NCI-H526 (cell line): ENCODE measurements around the gene XRRA1.
"Not testable (repeated sequence)": the region's sequence is repeated elsewhere in the genome, so short reads cannot be mapped to it uniquely, and the experiment has no call there.

Source experiments
- DNase-seq, 2 experiments: peaks; one replicate each; lab custom pipeline; 2025; lab: John Stamatoyannopoulos, UW

The XRRA1 gene

GRCh38 chr11:74895340-74896116, 53.4 kb downstream of the XRRA1 start:
- DNase-seq, result no peak

DNA sequence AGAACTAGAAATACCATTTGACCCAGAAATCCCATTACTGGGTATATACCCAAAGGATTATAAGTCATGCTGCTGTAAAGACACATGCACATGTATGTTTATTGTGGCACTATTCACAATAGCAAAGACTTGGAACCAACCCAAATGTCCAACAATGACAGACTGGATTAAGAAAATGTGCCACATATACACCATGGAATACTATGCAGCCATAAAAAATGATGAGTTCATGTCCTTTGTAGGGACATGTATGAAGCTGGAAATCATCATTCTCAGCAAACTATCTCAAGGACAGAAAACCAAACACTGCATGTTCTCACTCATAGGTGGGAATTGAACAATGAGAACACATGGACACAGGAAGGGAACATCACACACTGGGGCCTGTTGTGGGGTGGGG, 55.9 kb downstream of the XRRA1 start:
- not testable (repeated sequence) for DNase-seq

DNA sequence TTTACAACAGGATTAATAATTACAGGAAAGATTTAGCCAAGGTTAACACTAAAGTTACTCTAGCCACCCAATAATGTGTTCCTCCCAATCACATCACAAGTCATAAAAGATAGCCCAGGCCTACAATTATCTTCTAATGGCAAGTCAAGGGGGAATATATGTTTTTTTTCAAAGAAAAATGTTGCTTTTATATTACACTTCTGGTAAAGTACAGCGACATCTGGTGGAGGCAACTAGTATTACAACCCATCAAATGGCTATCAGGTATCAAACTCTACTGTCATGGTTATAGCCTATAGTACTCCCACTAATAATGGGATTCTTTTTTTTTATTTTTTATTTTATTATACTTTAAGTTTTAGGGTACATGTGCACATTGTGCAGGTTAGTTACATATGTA, 71.8 kb downstream of the XRRA1 start:
- DNase-seq, result peak in 1 of 2 experiments; percentile 9

GRCh38 chr11:74871037-74871436, 77.9 kb downstream of the XRRA1 start:
- DNase-seq, result no peak

- peak; percentile 36 to 62 for DNase-seq
These were observed 78.4 kb downstream of the XRRA1 start for GRCh38 chr11:74870485-74870884.

GRCh38 chr11:74866557-74866956, 82.3 kb downstream of the XRRA1 start:
- no peak for DNase-seq

DNA sequence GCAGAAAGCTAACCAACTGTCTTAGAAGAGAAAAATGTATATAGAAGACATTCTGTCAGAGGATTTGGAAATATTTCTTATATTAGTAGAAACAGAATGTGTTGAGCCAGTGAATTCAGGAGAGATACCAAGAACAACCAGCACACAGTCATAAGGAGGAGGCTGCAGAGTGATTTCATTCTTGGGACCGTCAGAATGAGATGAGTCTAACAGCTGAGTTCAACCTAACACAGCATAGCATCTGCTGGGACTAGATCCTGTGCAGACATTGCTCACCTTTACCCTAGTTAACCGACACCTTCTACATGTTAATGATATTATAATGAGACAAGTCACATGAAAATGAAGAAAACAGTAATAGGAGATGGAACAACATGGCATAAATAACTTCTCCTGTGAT, 85.5 kb downstream of the XRRA1 start:
- no peak for DNase-seq

- DNase-seq, result no peak
These were observed 88.1 kb downstream of the XRRA1 start for GRCh38 chr11:74860743-74861142.

GRCh38 chr11:74853223-74853622, 95.7 kb downstream of the XRRA1 start:
- no peak for DNase-seq

DNA sequence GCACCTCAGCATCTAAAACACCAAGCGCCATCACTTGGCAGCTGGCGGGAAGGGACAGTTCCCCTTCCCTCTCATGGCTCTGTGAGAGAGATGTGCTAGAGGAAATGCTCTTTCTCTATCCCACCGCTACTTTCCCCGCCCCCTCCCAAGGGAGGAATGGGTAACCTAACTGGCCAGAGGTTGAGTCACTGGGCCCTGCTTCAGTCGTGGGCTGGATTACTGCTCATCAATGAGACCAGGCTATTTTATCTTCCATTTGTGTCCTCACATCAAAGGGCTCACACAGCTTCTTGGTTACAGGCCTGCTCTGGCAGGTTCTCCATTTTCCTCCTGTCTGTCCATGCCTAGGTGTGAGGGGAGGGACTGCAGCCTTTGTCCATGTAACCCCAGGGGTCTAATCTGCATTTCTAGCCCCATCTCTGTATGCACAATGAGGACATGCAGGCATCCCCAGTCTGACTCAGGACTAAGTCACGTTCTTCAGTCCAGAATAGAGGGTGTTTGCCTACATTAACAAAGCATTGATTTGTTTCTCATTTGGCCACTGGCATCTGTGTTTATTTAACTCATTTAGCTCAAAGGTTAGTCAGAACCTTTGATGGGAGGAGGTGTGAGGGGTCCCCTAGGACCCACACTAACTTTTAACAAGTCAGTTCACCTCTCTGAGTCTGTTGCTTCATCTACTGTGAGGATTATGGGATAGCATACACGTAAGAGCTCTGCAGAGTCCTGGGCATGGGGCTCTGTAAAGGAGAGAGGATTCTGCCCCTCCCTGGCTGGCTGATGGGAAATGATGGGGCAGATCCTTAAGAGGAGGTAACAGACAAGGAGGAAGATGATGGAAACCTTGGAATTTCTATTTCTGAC, 99.1 kb downstream of the XRRA1 start:
- no peak for DNase-seq

DNA sequence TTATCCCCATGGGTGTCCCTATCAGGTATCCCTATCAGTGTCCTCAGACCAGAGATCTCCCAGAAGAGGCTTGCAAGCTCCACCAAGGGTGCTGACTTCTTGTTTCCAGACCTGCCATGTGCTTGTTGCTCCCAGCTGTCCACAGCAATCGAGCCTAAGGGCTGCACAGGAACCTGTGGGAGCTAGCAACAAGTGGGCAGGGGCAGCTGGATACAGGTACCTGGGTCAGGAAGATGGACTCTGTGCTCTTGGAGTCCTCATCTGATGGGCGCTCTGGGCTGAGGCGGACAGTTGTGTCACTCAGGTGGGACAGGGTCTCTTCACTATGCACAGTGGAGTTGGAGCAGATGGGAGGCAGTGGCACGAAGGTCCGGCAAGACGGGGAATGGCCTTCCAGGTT, 101.0 kb downstream of the XRRA1 start:
- DNase-seq, result no peak

- no peak for DNase-seq
These were observed 101.5 kb downstream of the XRRA1 start for GRCh38 chr11:74847395-74847794.

GRCh38 chr11:74846770-74847169, 102.1 kb downstream of the XRRA1 start:
- DNase-seq, result no peak

DNA sequence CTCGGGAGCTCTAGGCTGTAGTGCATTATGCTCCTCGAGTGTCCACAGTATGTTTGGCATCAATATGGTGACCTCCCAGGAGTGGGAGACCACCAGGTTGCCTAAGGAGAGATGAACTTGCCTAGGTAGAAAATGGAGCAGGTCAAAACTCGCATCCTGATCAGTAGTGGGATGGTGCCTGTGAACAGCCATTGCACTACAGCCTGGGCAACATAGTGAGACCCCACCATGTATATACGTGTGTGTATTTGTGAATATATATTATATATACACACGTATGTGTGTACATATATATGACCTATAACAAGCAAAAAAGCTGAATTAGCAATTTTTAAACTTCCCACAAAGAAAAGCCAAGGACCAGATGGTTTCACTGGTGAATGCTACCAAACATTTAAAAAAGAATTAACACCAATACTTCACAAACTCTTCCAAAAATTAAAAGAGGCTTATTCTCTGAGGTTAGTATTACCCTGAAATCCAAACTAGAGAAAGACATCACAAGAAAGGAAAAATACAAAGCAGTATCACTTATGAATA, 102.8 kb downstream of the XRRA1 start:
- DNase-seq, result no peak

DNA sequence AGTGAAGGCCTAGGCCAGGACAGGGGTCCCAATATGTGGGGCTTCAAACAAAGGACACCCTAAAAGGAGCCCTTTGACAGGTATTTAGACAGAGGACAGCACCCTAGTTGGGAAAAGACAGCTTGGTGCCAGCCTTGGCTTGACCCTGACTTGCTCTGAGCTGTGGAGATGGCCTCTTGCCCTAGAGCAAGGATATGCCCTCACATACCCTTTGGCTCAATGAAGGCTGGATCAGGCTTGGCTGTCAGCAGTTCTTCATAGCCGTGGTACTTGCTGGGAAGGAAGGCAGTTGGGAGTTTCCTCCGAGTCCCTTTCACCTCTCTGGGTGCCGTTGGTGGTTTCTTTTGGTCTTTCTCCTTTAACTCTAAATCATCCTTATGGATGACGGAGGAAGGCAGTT, 104.0 kb downstream of the XRRA1 start:
- DNase-seq, result no peak

- no peak for DNase-seq
These were observed 104.8 kb downstream of the XRRA1 start for GRCh38 chr11:74844072-74844471.

GRCh38 chr11:74842967-74843366, 105.9 kb downstream of the XRRA1 start:
- no peak for DNase-seq

DNA sequence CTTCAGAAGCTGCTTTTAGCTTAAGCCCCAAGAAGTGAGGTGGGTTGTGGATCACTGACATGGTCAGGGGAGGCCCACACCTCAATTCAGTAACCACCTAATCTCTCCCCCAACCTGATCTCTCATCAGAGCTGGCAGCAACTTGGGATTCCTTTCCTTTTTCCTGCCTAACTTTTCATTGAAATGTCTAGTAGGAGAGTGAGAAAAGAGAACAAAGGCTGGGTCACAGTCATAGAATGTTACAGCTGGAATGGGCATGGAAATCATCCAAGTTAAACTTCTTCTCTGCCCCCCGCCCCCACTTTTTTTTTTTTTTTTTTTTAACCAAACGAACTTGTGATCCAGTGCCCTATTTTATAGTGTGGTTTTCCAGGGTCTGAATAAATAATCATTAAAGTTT, 108.4 kb downstream of the XRRA1 start:
- no peak for DNase-seq

GRCh38 chr11:74839971-74840370, 108.9 kb downstream of the XRRA1 start:
- no peak for DNase-seq

- no peak for DNase-seq
These were observed 109.4 kb downstream of the XRRA1 start for GRCh38 chr11:74839446-74839845.

- no peak for DNase-seq
These were observed 110.7 kb downstream of the XRRA1 start for GRCh38 chr11:74838188-74838587.

GRCh38 chr11:74837191-74837590, 111.7 kb downstream of the XRRA1 start:
- DNase-seq, result no peak

GRCh38 chr11:74826901-74827300, 122.0 kb downstream of the XRRA1 start:
- no peak for DNase-seq
